Tongue (tissue), 3 donors: Measurements from ENCODE around the gene MAVS. TPM values are rescaled to one million over a fixed set of nuclear protein-coding genes. Genes with fewer than 3 reads are reported as not detected.

Experiments used
- DNase-seq: peaks from one replicate; pipeline ENCODE4 v3.0.0-alpha.2; 2015
- small RNA-seq: library from RNA; depleted of rRNA; stranded (forward); fragments of <200 nt; gene quantifications from one replicate; pipeline ENCODE3, GENCODE V24; 2014; ENCODE audit warnings: low replicate concordance
- total RNA-seq: library from RNA; depleted of rRNA; stranded (reverse); fragments of >200 nt; gene quantifications from one replicate; pipeline ENCODE4 v1.2.3, GENCODE V29; 2014

Gene MAVS
- total RNA-seq, 1 donor from 2014 or later = 21.4 TPM

DNA sequence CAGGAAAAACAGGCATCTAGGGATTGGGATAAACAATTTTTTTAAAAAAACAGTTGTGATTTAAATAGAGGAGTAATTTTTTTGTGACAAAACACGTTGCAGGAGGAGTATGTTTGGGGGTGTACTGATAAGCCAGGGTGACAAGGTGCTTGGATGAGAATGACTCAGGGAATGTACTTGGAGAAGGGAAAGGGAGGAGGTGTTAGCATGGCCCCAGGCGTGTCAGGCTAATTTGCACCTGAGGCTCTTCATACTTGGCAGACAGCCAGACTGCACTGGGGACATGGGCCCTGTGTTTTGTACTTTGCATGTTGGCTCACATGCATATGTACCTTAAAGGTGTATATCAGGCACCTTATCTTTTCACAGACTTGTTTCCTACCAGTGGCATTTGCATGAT lies 65.3 kb downstream of the MAVS start:
- DNase-seq = no peak

DNA sequence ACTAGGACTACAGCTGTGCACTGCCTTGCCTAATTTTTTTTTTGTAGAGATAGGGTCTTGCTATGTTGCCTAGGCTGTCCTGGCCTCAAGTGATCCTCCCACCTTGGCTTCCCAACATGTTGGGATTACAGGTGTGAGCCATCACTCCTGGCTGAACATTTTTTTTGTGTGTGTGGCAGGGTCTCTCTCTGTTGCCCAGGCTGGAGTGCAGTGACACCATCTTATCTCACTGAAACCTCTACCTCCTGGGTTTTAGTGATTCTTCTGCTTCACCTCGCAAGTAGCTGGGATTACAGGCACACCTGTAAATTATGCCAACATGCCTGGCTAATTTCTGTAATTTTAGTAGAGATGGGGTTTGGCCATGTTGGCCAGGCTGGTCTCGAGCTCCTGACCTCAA lies 67.8 kb downstream of the MAVS start:
- DNase-seq = no peak

DNA sequence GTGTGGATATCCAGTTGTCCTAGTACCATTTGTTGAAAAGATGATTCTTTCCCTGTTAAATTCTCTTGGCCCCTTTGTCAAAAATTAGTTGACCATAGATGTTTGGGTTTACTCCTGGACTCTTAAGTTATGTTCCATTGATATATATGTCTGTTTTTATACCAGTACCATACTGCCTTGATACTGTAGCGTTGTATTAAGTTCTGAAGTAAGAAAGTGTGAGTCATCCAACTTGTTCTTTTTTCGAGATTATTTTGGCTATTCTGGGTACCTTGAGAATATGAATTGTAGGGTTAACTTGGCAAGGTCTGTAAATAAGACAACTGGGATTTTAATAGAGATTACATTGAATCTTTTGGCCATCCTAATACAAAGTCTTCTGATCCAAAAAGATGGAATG lies 69.1 kb downstream of the MAVS start:
- no peak for DNase-seq

DNA sequence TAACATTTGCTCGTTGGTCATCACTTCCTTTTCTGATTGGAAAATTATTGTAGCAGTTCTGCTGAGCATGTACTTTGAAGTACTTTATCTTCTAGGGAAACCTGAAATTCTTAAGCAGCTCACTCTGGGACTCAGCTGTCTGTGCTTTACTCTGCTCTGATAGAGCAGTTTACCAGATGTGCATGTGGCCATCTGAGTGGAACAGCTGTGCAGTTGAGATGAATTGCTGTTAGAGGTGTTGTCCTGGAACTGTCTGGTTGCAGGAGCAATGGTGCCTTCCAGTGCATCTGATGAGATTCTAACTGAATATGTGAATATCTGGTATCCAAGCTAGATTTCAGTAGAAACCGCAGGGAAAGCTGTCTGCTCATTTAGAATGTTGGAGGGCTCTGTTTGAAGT lies 69.7 kb downstream of the MAVS start:
- DNase-seq = no peak

DNA sequence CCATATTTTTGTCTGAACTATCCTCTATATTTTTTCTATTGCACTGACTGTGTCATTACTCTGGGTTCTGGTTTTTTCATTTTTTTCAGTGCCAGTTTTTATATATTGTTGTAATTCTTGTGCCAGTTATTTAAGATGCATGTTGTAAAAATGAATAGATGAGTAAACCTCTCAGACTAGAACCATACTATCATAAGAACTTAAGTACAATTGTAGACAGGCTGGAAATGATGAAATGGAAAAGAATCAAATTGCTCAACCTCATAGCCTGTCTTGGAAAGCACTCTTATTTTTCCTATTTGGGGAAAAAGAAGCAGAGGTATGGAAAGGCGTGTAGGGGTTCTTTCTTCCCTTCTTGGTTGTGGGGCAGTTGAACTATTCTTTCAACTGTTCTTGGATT lies 72.7 kb downstream of the MAVS start:
- DNase-seq = no peak

DNA sequence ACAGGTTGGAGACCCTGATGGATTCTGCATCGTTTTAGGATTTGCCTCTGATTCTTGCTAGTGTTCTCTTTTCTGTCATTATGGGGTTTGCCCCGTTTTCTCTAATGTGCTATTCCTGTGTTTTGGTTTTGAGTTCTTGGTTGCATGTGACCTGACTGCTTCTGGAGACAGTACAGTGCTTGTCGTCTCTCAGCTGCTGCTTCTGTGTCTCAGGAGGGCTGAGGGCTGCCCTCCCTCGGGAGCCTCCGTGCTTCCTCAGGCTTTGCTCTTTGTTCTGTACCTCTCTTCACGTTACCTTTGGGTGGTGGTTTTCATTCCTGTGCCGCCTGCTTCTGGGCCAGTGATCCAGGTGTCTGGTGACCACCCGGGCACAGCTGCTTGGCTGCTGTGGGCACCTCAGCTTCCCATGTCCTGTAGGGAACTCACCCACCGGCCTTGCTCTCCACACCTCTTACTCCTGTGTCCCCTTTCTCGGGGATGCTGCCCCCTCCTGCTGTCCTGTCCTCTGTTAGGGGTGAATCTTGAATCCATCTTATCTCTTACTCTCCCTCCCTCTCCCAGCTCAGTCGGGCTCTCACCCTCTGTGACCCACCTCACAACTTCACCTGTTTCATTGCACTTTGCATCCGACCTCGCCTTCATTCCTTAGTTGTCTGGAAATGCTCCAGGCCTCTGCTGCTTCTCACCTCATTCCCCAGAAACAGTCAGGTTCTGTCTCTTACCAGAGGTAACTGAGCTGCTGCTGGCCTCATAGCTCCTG lies 75.8 kb downstream of the MAVS start:
- DNase-seq = no peak

DNA sequence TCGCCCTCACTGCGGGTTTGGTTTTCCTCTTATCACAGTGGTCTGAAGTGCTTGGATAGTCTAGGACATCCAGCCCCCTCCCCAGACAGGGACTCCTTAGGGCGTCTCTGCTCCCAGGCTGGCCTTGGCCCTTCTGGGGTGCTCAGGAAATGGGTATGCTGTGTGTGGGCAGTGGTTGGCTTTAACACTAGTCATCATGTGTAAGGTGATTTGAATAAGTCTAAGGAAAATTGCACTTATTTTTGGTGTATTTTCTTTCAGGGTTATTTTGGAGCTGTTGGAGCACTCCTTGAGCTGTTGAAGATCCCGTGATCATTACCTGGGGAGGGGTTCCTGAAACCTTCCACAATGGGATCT lies 76.3 kb downstream of the MAVS start:
- DNase-seq = no peak

DNA sequence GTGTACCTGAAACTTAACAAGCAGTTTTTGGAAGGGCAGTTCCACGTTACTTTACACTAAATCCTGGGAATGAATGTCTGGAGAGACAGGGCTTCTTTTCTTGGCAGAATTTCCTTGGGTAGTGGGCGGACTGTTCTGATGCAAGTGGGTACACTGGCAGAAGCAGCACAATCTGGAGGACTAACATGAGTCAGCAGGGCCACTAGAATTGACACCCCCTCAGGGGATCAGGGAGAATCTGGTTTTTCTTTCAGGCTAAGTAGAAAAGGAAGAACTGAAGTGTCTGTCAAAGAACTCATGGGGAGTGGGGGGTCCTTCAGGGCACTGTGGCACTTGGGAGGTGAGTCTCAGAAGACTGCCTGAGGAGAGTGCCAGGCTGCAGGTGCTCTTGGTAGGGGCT lies 77.2 kb downstream of the MAVS start:
- no peak for DNase-seq

DNA sequence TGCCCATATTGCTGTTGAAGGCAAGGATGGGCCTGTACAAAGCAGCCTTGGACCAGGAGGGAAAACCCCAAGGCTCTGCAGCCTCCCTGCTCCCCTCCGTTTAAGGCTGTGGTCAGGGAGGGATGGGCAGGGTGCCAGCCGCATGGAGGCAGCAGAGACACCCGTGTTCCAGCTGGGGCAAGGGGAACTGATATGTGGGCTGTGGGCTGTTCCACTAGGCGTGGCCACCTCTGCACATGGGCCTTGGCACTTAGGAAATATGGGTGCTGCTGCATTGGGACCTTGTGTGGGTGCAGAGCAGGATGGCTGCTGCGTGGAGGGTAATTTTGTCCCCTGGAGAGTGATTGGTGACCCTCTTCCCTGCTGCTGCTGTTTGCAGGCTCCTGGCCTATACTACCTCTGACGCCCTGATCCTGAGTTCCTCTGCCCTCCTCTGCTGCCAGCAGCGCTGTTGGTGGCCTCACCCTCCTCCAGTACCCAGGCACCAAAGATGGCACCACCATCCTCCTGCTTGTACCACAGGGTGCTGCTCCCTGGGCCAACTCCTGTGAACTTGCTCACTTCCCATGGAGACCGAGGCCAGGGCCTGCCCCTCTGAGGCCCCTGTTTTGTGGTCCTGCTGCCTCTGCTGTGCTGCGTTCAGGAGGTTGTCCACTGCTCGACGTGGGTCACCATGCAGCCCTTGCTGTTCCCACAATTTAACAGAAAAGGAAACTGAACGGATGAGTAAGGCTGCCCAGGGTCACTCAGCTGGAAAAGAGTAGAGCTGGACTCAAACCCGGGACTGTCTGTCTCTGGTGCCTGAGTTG lies 77.9 kb downstream of the MAVS start:
- no peak for DNase-seq

DNA sequence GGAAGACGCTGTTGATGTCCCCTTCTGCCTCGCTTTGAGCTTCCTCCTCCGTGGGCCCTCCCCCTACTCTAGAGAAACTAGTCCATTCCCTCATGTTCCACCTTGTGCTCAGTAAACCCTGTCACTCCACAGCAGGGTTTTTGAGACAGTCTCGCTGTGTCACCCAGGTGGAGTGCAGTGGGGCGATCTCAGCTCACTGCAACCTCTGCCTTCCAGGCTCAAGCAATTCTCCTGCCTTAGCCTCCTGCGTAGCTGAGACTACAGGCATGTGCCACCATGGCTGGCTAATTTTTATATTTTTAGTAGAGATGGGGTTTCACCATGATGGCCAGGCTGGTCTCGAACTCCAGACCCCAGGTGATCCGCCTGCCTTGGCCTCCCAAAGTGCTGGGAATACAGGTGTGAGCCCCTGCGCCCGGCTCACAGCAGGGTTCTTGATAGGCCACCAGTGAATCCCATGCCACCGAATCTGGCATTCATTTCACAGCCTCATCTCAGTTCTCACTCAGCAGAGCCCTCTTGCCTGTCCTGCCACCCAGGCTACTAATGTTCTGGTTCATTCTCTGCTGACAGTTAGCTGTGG lies 78.6 kb downstream of the MAVS start:
- no peak for DNase-seq

Small RNA genes within 50 kb of the gene (small RNA-seq; reads per million reads assigned to genes)
- gene MIR103A2 = 5.5 reads per million, percentile 92 among the genes with 10 or more reads in this experiment

Other genes starting within 250 kb of the MAVS start
- not detected for gene GFRA4, start 183.4 kb upstream of the MAVS start, total RNA-seq
- gene ADAM33, start 164.8 kb upstream of the MAVS start, total RNA-seq = 52.6 TPM
- gene SIGLEC1, start 134.2 kb upstream of the MAVS start, total RNA-seq = 2.2 TPM
- 26.7 TPM for gene HSPA12B, start 114.1 kb upstream of the MAVS start, total RNA-seq
- 13.5 TPM for gene ADISSP, start 79.1 kb upstream of the MAVS start, total RNA-seq
- gene SPEF1, start 65.4 kb upstream of the MAVS start, total RNA-seq = not detected
- gene CENPB, start 60.1 kb upstream of the MAVS start, total RNA-seq = 61.1 TPM
- gene CDC25B, start 50.5 kb upstream of the MAVS start, total RNA-seq = 52.3 TPM
- 18.0 TPM for gene AP5S1, start 26.3 kb upstream of the MAVS start, total RNA-seq
- 61.4 TPM for gene PANK2, start 42.6 kb downstream of the MAVS start, total RNA-seq
- 20.7 TPM for gene RNF24, start 168.7 kb downstream of the MAVS start, total RNA-seq